Body of pancreas (tissue), 4 donors: ENCODE results near the gene RPE. TPM values are rescaled to one million over a fixed set of nuclear protein-coding genes. Genes with fewer than 3 reads are reported as not detected.

Source experiments
- ATAC-seq: fragments of 150-250 bp; one replicate; pipeline ENCODE4 v1.9.1; 2016
- DNase-seq, 4 donors: peaks; one replicate each; pipeline ENCODE4 v3.0.0-alpha.2; 2019
- H3K27ac ChIP-seq, 4 donors: fragments of 200-600 bp; sonication (generic); 1 replicate in 3 of 4; 2 replicates in 1 of 4; pipeline versions ENCODE4 v1.5.1 to v1.6.1; 2016 to 2019; ENCODE audit warnings: mild to moderate bottlenecking in 1 of 4, mixed read lengths in 1 of 4, moderate library complexity in 1 of 4
- H3K27me3 ChIP-seq, 2 donors: fragments of 200-600 bp; sonication (generic); one replicate each; pipeline ENCODE4 v1.6.0; 2016; ENCODE audit warnings: mild to moderate bottlenecking in 1 of 2
- H3K36me3 ChIP-seq, 2 donors: fragments of 200-600 bp; sonication (generic); replicated peaks in 1 of 2; 2 replicates each; pipeline ENCODE4 v1.5.1; 2016; ENCODE audit warnings: low read depth in 2 of 2; ENCODE audit not compliant: insufficient read depth in 1 of 2
- H3K4me1 ChIP-seq: fragments of 200-600 bp; sonication (generic); one replicate; pipeline ENCODE4 v1.6.0; 2016
- H3K4me3 ChIP-seq, 2 donors: fragments of 200-600 bp; sonication (generic); 1 replicate in 1 of 2; 2 replicates in 1 of 2; pipeline ENCODE4 v1.5.1; 2016 to 2019
- H3K9me3 ChIP-seq, 3 donors: fragments of 200-600 bp; sonication (generic); 1 replicate in 2 of 3; 2 replicates in 1 of 3; pipeline ENCODE4 v1.5.1; 2016
- POLR2A ChIP-seq, 3 donors: fragments of 450-650 bp; IDR thresholded peaks; one replicate each; pipeline ENCODE4 v1.6.1; 2016; ENCODE audit warnings: antibody characterized with exemption in 3 of 3, mild to moderate bottlenecking in 2 of 3
- WGBS, 2 donors: methylation state at CpG; one replicate each; pipeline ENCODE4 v1.1.5; 2017; 5-methylcytosine and 5-hydroxymethylcytosine counted together
- intact Hi-C: fragments of 100-400 bp; cut with DNase I; formaldehyde crosslinking; loops from one replicate; pipeline ENCODE4 v1.15.1; 2023
- total RNA-seq, 2 donors: library from RNA; depleted of rRNA; stranded (reverse); fragments of >200 nt; gene quantifications; one replicate each; pipeline ENCODE4 v1.1.0, GENCODE V29; 2016
- TF ChIP-seq, protein P1 (sequence below), 7 experiments: fragments of 450-650 bp in 4 of 7; fragments of 200-600 bp in 3 of 7; sonication (generic) in 3 of 7; IDR thresholded peaks; one replicate each; pipeline ENCODE4 v1.5.1; 2016 to 2019; ENCODE audit warnings: antibody characterized with exemption in 7 of 7

The RPE gene
- total RNA-seq, 2 donors from 2014 or later, result 22.1 to 37.9 TPM

DNA sequence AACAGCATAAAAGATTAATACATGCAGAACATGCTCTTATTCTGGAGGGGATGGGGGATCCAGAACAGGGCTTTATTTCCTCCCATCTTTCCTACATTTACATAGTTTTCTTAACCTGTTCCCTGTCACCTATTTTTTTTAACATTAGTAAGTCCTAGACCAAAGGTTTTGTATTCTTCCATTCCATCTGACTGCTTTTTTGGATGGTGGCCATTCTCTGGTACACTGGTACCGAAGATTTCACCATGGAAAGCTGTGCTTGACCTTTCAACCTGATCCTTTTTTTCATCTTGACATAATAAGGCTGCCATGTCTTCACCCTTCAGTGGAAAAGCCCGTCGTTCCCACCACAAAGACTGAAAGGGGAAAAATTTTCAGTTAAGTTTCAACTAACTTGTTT is 20.4 kb downstream of the RPE start:
- intact Hi-C loops, result no loop called here
- WGBS, 2 donors, result 82 to 90% methylated on average over 3 of the region's 3 CpGs
- ATAC-seq (no peak), DNase-seq (no peak)
- Histone ChIP-seq H3K4me1 (no peaks in the 10 kb centered on the region), H3K4me3 (no peak overlapping the region), H3K9me3 (no peaks in the 10 kb centered on the region), H3K36me3 (peaks cover 0 to 19% of the 10 kb centered on the region in 2 donors), H3K27ac (no peak overlapping the region), H3K27me3 (no peaks in the 10 kb centered on the region)
- TF ChIP-seq, protein P1, sequence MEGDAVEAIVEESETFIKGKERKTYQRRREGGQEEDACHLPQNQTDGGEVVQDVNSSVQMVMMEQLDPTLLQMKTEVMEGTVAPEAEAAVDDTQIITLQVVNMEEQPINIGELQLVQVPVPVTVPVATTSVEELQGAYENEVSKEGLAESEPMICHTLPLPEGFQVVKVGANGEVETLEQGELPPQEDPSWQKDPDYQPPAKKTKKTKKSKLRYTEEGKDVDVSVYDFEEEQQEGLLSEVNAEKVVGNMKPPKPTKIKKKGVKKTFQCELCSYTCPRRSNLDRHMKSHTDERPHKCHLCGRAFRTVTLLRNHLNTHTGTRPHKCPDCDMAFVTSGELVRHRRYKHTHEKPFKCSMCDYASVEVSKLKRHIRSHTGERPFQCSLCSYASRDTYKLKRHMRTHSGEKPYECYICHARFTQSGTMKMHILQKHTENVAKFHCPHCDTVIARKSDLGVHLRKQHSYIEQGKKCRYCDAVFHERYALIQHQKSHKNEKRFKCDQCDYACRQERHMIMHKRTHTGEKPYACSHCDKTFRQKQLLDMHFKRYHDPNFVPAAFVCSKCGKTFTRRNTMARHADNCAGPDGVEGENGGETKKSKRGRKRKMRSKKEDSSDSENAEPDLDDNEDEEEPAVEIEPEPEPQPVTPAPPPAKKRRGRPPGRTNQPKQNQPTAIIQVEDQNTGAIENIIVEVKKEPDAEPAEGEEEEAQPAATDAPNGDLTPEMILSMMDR (IDR thresholded peaks at IDR 0.05), result no peak
- no peak for TF ChIP-seq POLR2A (IDR thresholded peaks at IDR 0.05)

GRCh38 chr2:210027608-210028007 is 25.2 kb downstream of the RPE start:
- DNase-seq, result no peak
- no peak overlapping the region for H3K27ac ChIP-seq
- H3K27me3 ChIP-seq, result no peaks in the 10 kb centered on the region
- intact Hi-C loops, result no loop called here
- peaks cover 0 to 8% of the 10 kb centered on the region in 2 donors for H3K36me3 ChIP-seq
- H3K4me3 ChIP-seq, result no peak overlapping the region
- H3K4me1 ChIP-seq, result no peaks in the 10 kb centered on the region
- 95% methylated on average over 2 of the region's 2 CpGs for WGBS, 2 donors
- H3K9me3 ChIP-seq, result no peaks in the 10 kb centered on the region
- TF ChIP-seq POLR2A (IDR thresholded peaks at IDR 0.05), result no peak
- TF ChIP-seq, protein P1 (IDR thresholded peaks at IDR 0.05), result no peak
- no peak for ATAC-seq

DNA sequence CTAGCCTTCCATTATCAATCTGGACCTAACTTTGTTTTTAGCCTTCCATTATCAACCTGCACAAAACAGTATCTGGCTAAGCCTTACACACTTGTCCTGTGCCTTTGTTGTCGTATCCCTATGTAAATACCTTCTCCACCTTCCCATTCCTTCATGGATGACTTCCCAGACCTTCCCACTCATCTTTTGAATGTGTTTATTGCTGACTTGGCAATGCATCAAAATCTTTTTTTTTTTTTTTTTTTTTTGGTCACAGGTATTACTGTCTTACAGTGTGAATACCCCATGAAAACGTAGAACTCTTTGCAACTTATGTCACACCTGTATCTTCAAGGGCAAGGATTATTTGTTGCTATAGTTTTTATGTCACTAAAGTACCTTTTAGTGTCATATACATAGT is 25.7 kb downstream of the RPE start:
- no peak for TF ChIP-seq POLR2A (IDR thresholded peaks at IDR 0.05)
- TF ChIP-seq, protein P1 (IDR thresholded peaks at IDR 0.05), result no peak
- no peak for DNase-seq
- Histone ChIP-seq H3K27me3 (no peaks in the 10 kb centered on the region), H3K4me1 (no peaks in the 10 kb centered on the region), H3K27ac (no peak overlapping the region), H3K4me3 (no peak overlapping the region), H3K9me3 (no peaks in the 10 kb centered on the region), H3K36me3 (peaks cover 0 to 4% of the 10 kb centered on the region in 2 donors)
- WGBS, 2 donors, result 75 to 86% methylated on average over 2 of the region's 2 CpGs
- no peak for ATAC-seq
- intact Hi-C loops, result no loop called here

GRCh38 chr2:210034087-210034683 is 31.7 kb downstream of the RPE start:
- 53 to 68% methylated on average over 2 of the region's 2 CpGs for WGBS, 2 donors
- DNase-seq, result no peak
- H3K4me1 ChIP-seq, result no peaks in the 10 kb centered on the region
- no peak for TF ChIP-seq POLR2A (IDR thresholded peaks at IDR 0.05)
- TF ChIP-seq, protein P1 (IDR thresholded peaks at IDR 0.05), result no peak
- intact Hi-C loops, result no loop called here
- no peak overlapping the region for H3K4me3 ChIP-seq
- no peak overlapping the region for H3K27ac ChIP-seq
- no peak for ATAC-seq
- H3K9me3 ChIP-seq, result no peaks in the 10 kb centered on the region
- no peaks in the 10 kb centered on the region for H3K27me3 ChIP-seq
- H3K36me3 ChIP-seq, result no peaks in the 10 kb centered on the region

DNA sequence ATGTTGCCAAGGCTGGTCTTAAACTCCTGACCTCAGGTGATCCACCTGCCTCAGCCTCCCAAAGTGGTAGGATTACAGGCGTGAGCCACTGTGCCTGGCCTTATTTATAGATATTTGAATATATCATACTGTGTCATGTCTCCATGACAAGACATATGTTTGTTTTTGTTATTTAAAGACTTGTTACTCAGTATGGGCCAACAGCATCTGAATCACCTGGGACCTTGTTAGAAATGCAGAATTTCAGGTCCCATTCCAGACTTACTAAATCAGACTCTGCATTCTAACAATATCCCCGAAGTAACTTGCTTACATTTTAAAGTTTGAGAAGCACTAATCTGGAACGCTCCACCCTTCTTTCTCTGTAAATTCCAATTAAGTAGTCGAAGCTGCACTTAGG is 33.2 kb downstream of the RPE start:
- TF ChIP-seq POLR2A (IDR thresholded peaks at IDR 0.05), result no peak
- TF ChIP-seq, protein P1 (IDR thresholded peaks at IDR 0.05), result no peak
- no peaks in the 10 kb centered on the region for H3K9me3 ChIP-seq
- H3K4me3 ChIP-seq, result no peak overlapping the region
- no peaks in the 10 kb centered on the region for H3K36me3 ChIP-seq
- no peaks in the 10 kb centered on the region for H3K27me3 ChIP-seq
- no peak overlapping the region for H3K27ac ChIP-seq
- H3K4me1 ChIP-seq, result no peaks in the 10 kb centered on the region
- intact Hi-C loops, result no loop called here
- DNase-seq (no peak), ATAC-seq (no peak)
- WGBS, 2 donors, result 83 to 96% methylated on average over 4 of the region's 4 CpGs
